AG08395 (cell line): ENCODE measurements around the gene RAB11A.

Source experiments
- DNase-seq: peaks from one replicate; pipeline ENCODE4 v3.0.0; 2012; ENCODE audit warnings: mixed read lengths, low spot score

The RAB11A gene

DNA sequence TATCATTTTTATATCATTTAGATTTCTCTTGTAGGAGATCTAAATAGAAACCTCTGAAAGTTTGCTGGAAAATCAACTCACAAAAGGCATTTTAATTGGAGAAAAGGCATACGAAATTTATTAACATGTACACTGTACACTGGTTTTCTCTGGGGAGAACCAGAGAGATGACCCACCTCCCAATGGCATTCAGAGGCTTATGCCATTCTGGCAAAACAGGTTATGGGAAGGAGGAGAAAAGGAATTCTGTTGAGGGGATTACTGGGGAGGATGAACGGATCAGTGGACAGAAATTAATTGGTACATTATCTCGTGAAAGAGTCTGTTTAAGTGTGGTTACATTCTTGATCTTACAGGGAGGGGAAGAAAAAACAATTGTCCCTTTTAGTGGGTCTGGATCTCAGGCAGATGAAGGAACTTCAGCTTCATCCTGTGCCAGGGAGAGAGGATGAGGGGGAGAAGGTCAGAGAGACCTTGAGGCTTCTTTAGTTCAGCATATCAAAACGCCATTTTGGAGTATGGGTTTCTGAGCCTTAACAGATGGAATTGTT, 16.5 kb downstream of the RAB11A start:
- DNase-seq: no peak

DNA sequence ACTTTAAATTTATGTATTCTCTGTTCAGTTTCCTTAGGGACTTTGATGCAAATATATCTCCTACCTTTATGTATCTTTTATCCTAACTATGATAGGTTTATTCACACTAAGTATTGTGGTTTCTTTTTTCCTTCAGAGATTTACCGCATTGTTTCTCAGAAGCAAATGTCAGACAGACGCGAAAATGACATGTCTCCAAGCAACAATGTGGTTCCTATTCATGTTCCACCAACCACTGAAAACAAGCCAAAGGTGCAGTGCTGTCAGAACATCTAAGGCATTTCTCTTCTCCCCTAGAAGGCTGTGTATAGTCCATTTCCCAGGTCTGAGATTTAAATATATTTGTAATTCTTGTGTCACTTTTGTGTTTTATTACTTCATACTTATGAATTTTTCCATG, 18.3 kb downstream of the RAB11A start:
- no peak for DNase-seq

DNA sequence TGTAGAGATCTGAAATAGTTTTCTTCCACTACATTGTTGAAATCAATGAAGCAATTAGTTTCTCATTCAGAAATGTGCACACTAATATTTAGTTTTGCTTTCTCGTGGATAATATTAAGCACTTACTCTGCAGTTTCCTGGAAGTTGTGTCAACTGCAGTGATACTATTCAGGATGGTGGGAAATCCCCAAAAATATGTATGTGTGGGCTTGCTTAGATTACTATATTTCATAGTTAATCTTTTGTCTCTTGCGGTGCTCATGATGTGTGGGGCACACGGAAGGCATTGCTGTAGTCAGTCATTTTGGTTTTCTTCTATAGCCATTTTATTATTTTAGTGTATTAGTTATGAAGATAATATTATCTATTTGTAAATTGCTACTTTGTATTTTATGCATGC, 19.7 kb downstream of the RAB11A start:
- no peak for DNase-seq

DNA sequence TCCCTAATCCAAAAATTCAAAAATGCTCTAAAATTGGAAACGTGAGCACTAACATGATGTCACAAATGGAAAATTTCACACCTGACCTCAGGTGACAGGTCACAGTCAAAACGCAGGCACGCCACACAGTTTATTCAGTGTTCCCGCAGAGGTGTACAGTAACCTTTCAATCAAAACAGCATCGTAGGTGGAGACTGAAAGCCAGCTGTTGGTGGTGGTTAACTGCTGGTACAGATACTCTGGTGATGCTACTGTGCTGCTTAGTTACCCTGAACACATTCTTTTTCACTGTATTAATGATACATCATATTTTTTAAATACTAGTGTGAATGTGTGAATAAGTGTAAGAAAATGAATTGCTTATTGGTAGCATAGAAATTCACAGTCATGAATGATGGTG, 23.8 kb downstream of the RAB11A start:
- no peak for DNase-seq

DNA sequence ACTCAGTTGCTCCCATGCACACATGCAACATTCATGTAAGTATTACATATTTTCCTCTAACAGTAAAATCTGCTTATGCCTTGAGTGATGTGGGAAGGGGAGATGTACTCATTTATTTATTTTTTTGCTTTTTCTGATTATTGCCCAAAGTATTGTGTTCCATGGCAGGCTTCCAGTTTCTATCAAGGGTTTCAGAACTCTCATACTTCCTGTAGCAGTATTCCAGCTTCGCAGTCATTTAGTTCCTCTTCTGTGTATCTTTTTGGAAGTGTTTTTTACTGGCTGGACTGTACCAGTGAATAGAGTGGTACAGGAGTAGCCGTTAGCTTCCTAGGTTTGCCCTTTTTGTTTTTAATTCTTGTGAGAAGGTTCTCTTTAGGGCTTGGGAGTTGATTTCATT, 26.9 kb downstream of the RAB11A start:
- no peak for DNase-seq

DNA sequence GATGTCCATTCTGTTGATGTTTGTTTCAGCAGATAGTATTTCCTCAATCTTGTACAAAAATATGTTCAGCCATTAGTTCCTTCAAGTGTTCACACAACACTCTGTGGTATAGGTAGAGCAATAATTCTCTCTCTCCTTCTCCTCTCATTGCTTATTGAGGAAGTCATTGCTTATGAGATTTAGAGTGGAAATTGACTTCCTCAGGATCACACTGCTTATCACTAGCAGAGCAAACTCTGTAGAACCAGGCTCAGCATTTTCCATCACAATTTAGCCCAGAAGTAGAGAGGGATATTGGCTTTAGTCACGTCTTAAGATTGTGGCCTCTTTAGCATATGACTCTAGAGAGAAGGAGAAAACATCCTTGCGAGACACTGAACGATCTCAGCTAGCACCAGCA, 31.2 kb downstream of the RAB11A start:
- no peak for DNase-seq

DNA sequence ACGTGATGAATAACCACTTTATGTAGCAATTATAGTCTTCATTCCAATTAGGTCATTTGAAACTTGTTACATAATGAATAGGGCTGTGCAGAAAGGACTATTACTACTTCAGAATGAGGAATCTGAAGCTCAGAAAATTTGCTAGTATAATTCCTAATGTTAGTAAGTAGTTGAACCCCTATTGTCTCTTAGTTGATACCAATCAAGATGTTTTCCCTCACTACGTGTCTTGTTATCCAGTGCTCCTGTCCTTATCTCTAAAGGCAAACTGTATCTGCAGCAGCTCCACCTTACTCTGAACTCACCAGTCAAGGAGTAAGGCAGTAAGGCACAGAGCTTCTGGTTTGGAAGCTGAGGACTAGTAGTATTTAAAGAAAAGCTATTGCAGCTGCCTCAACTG, 32.0 kb downstream of the RAB11A start:
- no peak for DNase-seq

DNA sequence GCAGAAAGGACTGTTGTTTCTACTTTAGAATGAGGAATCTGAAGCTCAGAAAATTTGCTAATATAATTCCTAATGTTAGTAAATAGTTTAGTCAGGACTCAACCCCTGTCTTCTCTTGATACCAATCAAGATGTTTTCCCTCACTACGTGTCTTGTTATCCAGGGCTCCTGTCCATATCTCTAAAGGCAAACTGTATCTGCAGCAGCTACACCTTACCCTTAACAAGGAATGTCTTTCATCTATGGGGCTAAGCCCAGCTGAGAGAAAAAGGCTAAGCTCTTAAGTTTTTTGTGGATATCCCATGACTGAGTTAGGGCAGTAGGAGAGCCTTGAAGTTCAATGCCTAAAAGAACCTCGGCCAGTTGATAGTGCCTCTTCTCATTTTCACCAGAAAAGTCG, 32.5 kb downstream of the RAB11A start:
- no peak for DNase-seq

DNA sequence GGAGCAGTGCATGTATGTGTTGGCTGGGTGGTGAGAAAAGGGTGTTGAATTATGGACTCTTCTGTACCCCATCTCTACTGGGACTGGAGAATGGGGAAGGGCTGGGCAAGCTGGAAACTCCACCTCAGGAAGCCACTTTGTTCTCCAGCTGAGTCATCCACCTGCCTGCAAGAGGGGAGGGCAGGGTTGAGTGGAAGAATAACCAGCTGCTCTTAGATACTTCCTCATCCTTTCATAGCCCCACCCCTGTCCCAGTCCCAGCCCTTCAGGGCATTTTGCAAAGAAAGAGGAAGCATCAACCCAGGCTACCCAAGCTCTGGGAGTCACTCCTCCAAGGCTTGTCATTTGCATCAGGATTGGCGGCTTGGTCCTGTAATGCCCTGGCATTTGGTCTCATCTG, 33.1 kb downstream of the RAB11A start:
- DNase-seq: no peak

DNA sequence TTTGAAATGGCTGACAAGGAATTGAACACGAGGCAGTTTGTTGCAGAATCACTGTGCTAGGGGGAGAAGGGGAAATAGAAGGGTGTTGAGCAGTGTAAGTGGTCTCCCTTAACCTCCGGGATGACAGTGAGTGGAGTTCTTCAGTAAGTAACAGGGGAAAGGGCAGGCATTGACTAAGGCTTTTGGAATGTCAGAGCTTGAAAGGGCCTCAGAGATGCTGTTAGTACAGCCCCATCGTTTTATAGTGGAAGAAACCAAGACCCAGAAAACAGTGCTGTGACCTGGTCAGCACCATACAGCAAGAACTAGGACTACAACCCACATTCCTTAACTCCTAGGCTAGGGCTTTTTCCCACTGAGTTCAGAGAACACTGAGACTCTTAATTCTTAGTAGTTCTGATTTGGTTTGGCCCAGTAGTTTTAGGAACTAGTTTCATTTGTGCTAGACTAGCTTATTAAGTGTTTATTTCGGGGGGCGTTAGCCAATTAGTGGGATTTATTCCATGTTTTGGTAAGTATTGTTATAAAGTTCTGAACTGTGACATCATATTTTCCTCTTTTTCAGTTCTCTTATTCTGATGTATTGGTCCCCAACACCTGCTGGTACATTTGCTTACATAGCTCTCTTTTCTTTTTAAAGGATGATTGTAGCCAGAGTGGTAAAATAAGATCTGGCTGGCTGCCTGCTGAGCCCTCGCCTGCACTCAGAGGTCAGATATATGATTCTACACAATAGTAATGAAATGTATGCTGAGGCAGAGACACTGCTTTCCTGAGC, 34.2 kb downstream of the RAB11A start:
- no peak for DNase-seq

DNA sequence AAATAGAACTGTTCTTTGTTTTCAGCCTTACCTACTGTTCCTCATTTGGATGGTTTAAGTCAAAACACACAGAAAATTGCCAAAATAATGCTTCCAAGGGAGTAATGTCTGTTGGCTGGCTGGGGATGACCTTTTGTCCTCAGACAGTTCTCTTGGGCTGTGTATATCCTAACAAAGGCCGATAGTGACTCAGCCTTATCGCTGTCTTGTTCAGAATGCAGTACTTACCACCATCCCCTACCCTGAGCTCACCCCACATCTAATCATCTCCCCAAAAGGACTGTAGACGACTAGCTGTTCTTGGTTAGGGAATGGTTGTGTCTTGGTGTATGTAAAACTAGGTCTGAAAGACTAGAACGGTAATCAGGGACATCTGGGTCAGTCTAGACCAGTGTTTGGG, 35.0 kb downstream of the RAB11A start:
- DNase-seq: no peak

DNA sequence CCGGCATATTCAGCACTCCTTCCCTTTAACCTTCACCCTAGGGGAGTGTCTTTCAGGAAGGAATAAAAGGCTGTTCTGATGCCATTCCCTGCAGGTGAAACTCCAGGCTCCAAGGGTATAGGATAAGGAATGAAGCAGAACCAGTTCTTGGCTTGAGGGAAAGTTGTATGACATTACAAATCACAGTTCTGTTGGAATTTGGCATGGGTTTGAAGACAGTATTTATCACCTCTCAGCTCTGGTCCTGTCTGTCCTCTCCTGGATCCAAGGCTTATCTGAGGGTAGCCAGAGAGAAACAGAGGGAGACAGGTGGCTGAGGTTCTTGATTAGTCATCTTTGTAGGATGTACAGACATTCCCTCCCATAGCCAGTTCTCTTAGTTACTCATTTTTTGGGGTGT, 37.1 kb downstream of the RAB11A start:
- no peak for DNase-seq

DNA sequence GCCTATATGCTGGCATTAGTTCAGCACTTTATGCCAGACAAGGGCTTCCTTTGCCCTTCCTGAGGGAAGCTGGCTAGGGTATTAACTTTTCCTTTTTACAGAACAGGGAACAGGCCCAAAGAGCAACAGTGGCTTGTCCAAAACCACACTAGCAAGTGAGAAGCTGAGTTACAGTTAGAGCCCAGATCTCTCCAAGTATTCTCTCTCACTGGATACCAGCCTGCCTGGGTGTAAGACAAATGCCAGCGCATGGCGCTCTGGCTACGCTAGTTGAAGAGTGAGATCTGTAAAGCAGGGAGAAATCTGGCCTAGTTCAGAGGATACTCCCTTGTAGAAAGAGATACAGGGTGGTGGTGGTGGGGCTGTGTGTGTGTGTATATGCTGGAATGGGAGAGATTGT, 38.4 kb downstream of the RAB11A start:
- DNase-seq: no peak

DNA sequence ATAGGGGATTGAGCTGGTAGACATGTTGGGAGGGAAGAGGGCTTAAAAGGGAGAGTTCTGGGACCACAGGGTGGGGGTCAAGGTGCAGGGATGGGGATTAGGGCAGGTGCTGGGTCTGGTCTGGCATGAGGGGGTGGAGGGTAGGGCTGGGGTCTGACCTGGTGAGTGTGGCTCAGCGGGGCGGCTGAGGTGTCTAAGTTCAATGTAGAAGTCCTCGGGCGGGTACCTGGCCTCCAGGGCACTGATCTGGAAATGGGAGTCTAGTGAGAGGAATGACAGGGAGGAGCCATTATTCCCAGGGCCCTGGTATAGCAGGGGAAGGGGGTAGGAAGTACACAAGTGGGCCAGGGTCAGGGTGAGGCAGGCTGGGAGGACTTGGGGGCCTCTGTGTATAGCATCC, 39.6 kb downstream of the RAB11A start:
- no peak for DNase-seq

DNA sequence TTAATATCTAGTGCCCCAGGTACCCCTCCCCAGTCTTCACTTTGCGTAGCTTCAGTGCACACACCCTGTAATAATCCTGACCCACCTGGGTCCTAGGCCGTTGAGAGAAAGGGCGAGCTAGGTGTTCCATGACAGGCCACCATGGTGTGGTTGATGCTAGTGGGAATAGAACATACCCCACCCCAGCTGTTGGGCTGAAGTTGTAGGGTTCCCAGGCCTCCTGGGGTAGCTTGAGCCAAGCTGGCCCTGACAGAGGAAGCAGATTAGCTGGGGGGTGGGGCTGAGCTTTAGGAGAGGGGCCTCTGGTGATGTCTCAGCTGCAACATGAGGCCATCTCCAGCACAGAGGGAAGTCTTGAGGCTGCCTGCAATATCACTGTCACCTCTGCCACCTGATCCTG, 40.5 kb downstream of the RAB11A start:
- no peak for DNase-seq

DNA sequence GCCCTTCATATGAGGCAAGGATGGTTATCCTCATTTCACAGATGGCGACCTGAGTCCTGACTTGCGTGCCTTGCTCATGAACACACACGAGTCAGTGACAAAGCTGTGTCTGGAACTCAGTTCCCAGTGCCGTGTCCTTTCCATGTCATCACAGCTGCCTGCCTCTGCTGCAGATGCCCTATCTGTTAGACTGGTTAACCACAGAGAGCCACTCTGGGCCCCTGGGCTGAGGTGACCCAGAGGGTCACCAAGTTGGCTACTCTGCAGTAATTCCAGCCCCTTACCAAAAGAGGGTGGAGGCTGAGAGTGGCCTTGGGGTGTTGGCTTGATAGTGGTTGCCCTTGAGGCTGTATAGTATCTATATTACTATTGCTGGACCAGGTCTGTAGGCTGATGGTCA, 41.0 kb downstream of the RAB11A start:
- no peak for DNase-seq

DNA sequence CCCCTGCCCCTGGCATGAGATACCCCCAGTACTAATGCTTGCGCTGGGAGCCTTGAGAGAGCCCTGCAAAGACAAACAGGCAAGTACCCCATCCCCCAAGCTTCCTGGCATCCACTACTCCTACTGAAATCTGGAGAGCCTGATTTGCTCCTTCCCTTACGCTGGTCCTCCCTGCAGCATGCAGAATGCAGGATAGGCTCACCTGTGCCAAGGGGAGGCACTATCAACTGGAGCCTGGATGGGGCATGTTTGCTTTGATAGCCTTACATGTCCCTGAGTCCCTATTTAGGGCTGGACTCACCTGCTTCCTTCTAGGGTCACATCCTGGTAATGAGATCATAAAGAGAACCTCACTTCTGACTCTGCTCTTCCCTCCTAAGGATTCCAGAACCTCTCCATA, 42.9 kb downstream of the RAB11A start:
- DNase-seq: no peak

DNA sequence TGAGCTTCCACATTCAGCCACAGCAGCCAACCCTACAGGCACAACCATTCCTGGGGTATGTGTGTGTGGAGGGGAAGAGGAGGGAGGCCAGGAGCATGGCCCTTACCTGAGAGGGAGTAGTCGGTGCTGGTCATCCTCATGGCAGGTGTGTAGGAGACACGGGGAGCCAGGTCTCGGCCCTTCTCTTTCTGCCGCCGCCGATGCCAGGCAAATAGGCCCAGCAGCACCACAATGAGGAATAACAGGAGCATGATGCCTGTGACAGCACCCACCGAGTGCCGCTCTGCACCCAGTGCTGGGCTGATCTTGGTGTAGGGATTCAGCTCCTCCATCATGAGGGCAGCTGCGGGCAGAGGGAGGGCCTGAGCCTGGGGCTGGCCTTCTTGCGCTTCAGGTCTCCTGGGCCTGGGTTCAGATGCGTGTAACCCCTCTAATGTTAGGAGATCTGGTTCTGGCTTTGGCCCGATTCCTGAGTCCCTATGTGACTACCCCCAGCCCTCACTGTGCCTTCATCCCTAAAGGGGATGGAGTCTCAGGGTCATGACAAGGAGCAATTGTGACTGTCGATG, 44.4 kb downstream of the RAB11A start:
- no peak for DNase-seq

DNA sequence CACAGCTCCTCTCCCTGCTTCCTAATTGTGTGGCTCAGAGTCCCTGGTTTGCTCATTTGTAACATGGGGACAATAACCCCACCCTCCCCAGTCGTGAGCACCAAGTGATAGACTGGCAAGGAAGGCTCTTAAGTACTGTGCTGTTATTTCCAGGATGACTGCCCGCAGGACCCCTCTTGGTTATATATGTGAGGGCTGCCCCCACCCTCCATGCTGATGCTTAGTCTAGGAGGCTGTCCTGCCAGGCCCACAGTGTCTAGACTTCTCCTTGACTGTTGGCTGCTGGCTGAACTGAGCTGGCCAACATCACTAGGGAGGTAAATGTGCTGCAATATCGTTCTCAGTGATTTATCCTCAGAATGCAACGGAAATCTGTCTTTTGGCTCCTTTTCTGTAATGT, 45.1 kb downstream of the RAB11A start:
- DNase-seq: no peak

DNA sequence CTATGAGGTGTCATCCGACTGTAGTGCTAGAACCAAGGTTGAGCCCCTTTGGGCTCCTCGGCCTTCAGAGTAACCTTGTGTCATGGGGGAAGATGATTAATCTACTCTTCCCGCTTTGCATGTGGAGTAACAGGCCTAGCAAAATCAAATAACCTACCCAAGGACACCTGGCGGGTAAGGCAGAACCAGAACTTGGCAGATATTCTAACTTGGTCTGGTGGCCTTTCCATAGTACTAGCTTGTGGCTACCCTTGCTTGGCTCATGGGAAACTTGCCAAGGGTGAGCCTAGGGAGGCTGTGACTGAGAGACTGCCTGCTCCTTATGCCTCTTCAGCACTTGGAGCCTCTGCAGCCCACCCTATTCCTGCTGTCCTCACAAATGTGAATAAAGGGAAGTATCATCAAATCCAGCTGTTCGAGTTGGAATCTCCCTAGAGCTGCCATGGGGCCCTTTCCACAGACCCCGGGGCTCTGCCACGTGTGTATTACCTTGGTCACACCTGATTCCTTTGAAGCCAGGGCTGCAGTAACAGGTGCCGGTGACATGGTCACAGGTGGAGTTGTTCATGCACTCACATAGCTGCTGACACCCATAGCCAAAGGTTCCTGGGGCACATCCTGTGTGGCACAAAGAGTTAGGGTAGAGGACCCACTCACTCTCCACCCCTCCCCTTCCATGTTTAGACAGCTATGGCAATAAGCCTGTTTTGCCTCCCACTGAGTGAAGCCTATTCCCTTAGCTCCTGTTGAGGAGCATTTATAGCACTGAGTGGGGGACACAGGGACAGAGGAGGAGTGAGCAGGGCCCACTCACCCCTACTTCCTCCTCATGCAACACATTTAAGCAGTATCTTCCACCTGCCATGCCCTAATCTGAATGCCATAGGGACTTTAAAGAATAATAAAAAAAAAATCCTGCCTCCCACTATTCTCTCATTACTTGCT, 46.0 kb downstream of the RAB11A start:
- DNase-seq: no peak

DNA sequence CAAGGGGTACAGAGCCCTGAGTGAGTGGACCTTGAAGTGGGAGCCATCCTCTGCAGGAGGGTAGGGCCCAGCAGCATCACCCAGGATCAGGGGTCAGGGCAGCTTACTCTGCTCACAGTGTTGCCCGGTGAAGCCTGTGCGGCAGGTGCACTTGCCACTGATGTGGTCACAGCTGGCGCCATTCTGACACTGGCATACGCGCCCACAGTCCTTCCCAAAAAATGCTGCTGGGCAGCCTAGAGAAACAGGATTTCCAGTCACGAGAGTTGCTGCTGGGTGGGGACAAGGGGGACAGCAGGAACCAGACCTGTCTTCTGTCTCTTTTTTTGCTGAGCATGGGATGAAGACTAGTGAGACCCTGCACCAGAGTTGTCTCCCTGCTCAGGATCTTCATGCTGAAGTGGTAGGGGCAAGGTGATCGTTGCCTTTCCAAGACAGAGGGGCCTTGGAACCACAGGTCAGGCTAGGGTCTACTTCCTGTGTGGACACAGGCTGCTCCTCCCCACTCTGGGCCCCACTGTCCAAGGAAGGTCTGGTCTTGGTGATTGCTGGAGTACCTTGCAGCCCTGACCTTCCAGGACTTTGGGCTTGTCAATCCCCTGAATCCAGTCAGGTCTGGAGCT, 46.9 kb downstream of the RAB11A start:
- DNase-seq: no peak

DNA sequence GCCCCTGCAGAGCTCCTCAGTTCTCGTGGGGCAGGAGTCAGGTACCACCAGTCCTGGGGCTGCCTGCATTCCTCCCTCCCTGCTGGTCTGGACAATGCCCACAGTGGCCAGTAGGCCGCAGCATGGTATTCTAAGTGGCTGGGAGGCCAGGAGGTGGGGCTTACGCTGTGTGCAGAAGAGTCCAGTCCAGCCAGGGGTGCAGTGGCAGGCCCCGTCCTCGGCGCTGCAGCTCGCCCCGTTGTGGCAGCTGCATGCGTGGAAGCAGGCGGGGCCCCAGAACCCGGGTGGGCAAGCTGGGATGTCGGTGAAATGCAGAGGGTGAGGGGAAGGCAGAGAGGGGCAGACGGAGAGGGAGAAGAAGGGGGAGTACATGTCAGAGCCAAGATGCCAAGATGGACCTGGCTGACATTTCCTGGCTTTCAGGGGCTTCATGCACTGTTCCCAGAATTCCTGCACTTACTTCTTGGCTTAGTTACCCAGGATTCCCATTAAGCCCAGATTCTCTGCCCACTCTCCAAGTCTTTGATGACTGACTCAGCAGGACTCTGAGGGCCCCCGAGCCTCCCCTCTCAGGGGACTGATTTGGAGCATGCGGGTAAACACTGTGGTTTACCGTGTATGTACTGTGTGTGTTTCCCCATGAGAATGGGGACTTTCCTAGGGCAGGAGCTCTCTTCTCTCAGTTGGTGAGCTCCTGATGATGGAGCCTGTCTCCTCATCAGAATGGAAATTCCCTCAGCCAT, 47.5 kb downstream of the RAB11A start:
- peak; percentile 88 for DNase-seq
